ENCODE data around the gene ZNF598.

Gene ZNF598

DNA sequence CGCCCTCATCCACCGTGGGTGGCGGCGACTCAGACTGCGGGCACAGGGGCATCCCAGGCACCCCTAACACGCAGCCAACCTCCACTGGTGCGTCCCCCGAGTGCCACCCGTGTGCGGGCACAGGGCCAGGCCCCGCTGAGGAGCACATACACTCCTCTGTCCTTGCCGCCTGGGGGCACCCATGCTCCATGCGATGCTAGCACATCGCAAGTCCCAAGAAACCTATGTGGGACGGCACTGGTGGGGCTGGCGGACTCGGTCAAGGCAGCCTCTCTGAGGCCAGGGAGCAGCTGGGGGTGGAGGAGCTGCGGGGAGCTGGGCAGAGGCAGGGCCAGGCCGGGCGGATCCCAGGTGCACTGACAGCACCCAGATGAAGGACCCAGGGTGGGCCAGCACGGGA, 4.0 kb downstream of the ZNF598 start:
- DNase-seq = peak; percentile 29

DNA sequence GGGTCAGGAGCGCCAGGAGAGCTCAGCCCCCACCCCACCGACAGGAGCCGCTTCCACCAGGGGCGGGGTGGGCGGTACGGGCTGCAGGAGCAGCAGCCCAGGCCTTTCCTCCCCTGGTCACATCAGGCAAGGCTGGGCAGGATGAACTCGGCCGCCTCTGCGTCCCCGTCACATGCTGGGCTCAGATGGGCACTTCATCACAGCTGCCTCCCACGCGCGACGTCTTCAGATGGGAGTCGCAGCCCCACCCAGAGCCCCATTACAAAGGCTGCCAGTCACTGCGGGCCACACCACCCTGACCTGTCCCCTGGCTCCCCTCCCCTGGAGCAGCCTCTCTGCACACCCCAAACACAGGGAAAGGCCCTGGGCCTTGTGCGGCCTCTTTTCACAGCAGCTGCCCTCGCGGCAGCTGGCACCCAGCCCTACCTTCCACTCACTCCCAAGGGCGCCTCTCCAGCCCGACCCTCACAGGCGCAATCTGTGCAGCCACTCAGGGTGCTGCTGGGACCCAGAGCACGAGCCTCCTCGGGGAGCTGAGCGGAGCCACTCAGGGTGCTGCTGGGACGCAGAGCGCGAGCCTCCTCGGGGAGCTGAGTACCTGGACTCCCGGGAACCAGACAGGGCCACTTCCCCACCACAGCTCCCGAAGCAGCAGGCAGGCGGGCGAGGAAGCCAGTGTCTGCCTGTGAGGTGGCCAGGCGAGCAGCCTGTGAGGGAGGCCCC, 4.7 kb downstream of the ZNF598 start:
- DNase-seq = no peak

DNA sequence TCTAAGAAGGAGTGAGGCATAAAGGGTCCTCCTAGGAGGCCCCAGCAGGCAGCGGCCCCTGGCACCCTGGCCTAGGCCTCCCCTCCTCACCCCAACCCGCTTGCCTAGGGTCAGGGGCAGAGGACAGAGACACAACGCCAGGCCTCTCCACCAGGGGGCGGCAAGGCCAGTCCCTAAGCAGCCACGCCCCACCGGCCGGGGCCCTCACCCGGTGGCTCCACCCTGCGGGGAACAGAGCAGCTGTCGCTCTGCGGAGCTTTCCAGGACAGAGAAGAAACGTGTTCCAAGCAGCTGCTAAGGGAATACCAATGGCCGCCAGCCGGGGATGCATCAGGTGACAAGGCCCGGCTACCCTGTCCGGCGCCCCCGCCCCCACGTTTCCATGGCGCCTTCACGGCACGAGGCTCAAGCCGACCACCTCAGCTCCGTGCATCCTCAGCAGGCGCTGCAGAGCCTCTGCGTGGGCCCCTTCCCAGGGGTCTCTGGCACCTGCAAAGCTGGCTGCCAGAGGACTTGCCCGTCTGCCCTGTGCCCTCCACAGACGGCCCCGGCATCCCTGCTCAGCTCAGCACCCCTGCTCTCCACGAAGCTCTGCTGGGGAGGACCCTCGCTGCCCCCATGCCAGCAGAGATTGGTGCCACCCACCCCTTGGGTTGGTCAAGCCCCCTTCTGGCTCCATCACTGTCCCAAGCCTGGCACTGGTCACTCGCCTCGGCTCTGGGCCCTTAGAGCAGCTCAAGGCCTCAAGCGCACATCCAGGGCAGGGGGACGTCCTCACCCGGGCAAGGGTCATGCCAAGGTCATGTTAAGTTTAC, 5.6 kb downstream of the ZNF598 start:
- DNase-seq = no peak

GRCh38 chr16:2003231-2003826, 6.3 kb downstream of the ZNF598 start:
- DNase-seq = no peak

DNA sequence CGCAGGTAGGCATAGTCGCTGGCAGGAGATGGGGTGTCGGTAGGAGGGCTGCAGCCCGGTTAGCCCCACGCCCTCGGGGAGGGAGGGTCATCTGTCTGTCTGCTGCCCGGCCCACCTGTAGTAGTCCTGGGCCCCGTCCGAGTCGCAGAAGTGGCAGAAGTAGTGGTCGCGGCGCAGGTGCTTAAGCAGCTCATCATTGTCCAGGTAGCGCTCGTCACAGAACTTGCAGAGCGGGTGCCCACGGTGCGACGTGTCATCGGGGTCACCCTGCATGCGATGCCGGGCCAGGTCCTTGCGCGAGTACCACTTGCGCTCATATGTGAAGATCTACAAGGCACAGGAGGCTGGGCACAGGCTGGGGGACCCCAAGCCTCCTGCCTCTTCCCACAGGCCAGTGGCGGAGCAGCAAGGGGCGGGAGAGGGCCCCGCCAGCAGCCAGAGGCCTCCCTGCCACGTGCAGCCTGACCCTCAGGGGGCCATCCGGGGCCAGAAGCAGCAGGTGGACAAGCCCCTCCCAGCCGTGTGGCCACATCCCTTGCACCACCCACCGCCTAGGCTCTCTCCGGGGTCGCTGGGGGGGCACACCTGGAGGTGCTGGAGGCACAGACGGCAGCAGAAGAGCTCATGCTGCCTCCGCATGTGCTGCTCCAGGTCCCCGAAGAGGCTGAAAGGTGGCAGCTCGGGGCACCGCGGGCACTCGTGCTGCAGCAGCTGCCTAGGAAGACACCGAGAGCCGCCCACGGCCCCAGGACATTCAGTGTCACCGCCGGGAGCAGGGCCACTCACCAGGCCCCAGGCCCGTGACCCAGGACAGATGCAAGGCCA, 7.0 kb downstream of the ZNF598 start:
- DNase-seq = no peak

GRCh38 chr16:2001456-2002355, 7.9 kb downstream of the ZNF598 start:
- no peak for DNase-seq

- no peak for DNase-seq
Measured at GRCh38 chr16:2001035-2001434, 8.6 kb downstream of the ZNF598 start.

DNA sequence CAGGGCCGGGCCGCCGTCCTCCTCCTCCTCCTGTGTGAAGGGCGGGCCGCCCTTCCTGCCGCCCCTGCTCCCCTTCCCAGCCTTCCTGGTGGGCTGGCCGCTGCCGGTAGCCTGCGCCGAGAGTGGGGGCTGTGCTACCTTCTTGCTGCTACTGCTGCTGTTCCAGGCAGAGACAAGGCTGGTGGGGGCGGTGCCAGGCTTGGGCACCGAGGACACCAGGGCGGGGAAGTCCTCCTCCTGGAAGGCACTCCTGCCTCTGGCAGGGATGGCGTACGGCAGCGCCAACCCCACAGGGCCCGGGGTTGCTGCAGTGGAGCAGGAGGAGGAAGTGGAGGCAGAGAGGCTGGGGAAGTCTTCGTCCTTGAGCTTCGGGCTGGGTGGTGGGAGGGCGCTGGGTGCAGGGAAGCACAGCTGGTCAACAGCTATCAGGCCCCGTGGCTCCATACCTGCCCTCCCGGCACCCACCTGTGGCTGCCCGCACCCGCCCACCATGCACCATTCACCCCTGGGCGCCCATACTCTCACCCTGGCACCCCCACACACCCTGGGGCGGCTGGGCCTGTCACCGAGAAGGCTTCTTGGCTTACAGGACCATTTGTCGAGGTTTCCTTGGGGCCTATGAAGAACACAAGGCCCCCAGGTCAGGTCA, 9.6 kb downstream of the ZNF598 start:
- no peak for DNase-seq

- no peak for DNase-seq
Measured at GRCh38 chr16:1998852-1999801, 10.5 kb downstream of the ZNF598 start.

GRCh38 chr16:1998360-1998835, 11.2 kb downstream of the ZNF598 start:
- DNase-seq = no peak

DNA sequence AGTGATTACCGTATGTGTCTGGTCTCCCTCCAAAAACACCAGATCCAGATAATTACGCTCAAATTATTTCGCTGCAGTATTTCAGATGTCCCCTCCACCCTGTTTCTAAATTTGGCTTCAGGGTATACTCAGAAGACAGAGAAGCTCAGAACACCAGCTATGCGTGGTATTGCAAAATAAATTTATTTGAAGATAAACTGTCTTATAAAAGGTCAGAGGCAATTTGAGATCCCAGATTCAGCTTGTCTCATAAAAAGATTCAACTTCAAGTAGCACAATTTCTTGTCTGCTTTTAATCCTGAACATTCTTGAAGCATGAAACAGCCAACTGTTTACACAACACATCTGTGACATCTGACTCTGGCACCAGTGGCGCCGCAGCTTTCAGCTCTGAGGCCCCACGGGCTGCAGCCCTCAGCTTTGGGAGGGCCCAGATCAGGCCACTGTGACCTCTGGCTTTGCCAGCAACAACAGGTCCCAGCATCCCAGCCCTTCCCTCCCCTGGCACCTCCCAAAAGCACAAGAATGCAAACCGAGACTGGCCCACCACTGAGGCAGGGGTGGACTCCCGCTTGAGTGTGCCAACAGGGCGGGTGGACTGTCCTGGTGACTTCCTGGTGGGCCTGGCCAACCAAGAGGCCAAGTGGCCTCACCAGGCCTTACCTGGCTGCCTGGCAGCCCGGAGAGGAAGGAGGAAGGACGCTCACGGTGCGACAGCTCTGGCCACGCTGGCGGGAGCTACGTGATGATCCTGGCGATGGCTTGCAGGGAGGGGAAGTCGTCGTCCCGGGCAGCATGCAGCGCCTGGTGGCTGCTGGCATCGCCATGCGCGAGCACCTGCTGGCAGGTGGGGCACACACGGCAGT, 11.9 kb downstream of the ZNF598 start:
- no peak for DNase-seq

DNA sequence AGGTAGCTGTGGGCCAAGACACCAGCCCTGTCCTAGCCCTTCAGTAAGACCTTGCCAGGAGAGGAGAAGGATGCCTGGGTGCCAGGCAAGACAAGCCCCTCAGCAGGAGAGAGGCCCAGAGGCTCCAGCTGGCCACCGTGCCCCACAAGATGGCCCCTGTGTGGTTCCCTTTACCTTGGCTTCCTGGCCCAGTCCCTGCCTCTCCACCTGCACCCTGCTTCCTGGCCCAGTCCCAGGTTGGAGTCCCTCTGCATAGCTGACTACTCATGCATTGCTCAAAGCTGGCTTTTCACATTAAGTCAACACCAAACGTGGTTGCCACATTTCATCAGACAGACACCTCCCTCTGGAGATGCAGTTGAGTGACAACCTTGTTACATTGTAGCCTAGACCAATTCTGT, 15.9 kb downstream of the ZNF598 start:
- DNase-seq = no peak

- DNase-seq = no peak
Measured at GRCh38 chr16:1992704-1993317, 16.8 kb downstream of the ZNF598 start.

DNA sequence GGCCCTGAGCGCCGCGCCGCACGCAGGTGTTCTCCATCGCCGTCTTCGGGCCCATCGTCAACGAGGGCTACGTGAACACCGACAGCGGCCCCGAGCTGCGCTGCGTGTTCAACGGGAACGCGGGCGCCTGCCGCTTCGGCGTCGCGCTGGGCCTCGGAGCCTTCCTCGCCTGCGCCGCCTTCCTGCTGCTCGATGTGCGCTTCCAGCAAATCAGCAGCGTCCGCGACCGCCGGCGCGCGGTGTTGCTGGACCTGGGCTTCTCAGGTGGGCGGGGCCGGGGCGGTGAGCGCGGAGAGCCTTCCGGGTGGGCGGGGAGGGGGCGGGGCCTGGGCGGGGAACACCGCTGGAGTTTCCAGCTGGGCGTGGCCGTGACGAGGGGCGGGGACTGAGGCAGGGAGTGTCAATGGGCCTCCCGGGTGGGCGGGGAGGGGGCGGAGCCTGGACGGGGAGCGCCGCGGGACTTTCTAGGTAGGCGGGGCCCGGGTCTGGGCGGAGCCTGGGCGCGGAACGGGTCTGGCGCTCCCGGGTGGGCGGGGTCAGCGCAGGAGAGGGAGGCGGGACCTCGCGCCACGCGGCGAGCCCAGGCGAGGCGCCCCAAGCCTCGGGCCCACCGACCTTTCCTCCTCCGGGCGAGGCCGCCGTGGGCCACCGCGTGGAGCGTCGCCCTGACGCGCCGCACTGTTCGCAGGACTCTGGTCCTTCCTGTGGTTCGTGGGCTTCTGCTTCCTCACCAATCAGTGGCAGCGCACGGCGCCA, 17.5 kb downstream of the ZNF598 start:
- DNase-seq = no peak

GRCh38 chr16:1991588-1991947, 18.1 kb downstream of the ZNF598 start:
- DNase-seq = no peak

DNA sequence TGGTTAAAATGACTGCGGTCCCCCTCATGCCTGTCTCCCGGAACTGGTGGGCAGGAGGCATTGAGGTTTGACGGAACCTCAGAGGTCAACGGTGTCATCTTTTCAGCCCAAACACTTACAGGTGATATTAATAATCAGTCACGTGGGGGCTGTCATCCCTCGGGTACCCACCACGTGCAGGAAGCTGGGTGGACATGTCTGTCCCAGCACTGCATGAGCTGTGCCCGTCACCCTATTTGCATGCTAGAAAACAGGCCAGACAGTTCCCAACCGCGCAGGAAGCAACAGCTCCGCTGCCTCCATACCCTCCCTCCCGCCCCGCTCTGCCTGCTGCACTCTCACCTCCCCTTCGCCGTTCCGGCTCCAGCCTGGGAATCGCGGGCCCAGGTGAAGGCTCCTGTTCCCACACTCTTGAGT, 18.5 kb downstream of the ZNF598 start:
- DNase-seq = no peak

DNA sequence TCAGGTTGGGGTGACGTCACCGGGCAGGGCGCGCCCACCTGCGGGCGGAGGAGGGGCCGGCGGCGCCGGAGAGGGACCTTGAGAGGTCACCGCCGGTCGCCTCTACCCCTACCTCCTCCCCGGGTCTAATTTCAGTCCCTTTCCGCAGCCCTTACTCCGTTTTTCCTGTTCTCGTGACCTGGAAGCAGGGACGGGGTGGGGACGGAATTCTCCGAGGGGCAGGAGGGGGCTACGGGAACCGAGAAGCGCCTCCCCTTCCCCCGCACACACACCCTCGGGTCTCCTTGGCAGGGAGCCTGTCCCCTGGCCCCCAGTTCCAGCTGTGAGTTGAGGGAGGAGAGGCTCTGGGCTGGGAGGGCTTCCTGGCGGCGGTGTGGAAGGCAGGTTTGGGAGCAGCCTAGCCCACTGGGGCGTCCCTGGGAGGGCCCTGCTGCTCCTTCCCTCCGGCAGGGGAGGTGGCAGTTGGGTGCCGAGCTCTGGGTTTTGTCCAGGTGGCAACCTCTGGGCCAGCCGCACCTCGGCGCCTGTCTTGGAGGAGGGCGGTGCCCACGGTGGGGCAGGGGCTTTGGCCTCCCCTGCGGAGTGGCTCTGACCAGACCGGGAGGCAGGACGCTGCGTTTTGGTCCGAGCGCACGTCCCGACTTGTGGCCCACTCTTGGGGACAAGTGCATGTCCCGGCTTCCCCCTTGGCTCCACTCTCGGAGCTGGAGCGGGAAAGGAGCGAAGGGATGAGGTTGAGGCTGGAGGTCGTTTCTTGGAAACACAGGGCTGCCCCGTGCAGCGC, 19.1 kb downstream of the ZNF598 start:
- DNase-seq = no peak

All from DMS79 (cell line).